ENCODE data around the gene CRTC3.

CRTC3 gene

GRCh38 chr15:90539789-90540188 is 10.1 kb downstream of the CRTC3 start:
- H3K4me3 ChIP-seq (replicated peaks; ENCODE audit: low read depth, low read length), result no peak overlapping the region
- DNase-seq (ENCODE audit: extremely low read depth, low read depth), result no peak
- TF ChIP-seq, protein P1, sequence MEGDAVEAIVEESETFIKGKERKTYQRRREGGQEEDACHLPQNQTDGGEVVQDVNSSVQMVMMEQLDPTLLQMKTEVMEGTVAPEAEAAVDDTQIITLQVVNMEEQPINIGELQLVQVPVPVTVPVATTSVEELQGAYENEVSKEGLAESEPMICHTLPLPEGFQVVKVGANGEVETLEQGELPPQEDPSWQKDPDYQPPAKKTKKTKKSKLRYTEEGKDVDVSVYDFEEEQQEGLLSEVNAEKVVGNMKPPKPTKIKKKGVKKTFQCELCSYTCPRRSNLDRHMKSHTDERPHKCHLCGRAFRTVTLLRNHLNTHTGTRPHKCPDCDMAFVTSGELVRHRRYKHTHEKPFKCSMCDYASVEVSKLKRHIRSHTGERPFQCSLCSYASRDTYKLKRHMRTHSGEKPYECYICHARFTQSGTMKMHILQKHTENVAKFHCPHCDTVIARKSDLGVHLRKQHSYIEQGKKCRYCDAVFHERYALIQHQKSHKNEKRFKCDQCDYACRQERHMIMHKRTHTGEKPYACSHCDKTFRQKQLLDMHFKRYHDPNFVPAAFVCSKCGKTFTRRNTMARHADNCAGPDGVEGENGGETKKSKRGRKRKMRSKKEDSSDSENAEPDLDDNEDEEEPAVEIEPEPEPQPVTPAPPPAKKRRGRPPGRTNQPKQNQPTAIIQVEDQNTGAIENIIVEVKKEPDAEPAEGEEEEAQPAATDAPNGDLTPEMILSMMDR (IDR thresholded peaks at IDR 0.05; ENCODE audit: low read depth, low read length, missing control alignments), result no peak

- no peak overlapping the region for H3K4me3 ChIP-seq (replicated peaks; ENCODE audit: low read depth, low read length)
- TF ChIP-seq, protein P1 (IDR thresholded peaks at IDR 0.05; ENCODE audit: low read depth, low read length, missing control alignments), result no peak
- DNase-seq (ENCODE audit: extremely low read depth, low read depth), result no peak
These were observed 11.0 kb downstream of the CRTC3 start for GRCh38 chr15:90540768-90541167.

- no peak overlapping the region for H3K4me3 ChIP-seq (replicated peaks; ENCODE audit: low read depth, low read length)
- TF ChIP-seq, protein P1 (IDR thresholded peaks at IDR 0.05; ENCODE audit: low read depth, low read length, missing control alignments), result peak; percentile 7
- DNase-seq (ENCODE audit: extremely low read depth, low read depth), result no peak
These were observed 15.4 kb downstream of the CRTC3 start for GRCh38 chr15:90545095-90545494.

- TF ChIP-seq, protein P1 (IDR thresholded peaks at IDR 0.05; ENCODE audit: low read depth, low read length, missing control alignments), result no peak
- DNase-seq (ENCODE audit: extremely low read depth, low read depth), result no peak
- no peak overlapping the region for H3K4me3 ChIP-seq (replicated peaks; ENCODE audit: low read depth, low read length)
These were observed 17.8 kb downstream of the CRTC3 start for GRCh38 chr15:90547540-90547939.

DNA sequence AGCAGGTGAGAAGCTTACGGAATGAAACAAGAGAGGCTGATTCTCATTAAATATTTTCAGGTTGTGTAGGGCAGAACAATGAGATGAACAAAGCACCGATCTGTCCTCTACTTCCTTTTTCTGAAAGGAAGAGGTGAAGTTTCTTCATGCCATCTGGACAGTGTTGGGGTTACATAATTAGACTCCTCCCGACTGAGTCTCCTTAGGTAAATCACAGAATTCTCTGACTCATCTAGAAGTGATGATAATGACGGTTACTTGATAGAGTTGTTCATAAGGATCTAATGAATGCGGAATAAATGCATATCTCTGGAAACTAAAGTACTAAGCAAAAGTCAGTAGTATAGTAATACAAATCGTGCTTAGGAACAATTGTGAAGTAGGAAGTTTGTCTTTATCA is 21.2 kb downstream of the CRTC3 start:
- TF ChIP-seq, protein P1 (IDR thresholded peaks at IDR 0.05; ENCODE audit: low read depth, low read length, missing control alignments), result no peak

GRCh38 chr15:90552162-90552928 is 22.6 kb downstream of the CRTC3 start:
- H3K4me3 ChIP-seq (replicated peaks; ENCODE audit: low read depth, low read length), result 0 out of 2 replicates have a peak overlapping the region, but pooled peaks have one; percentile 6
- TF ChIP-seq, protein P1 (IDR thresholded peaks at IDR 0.05; ENCODE audit: low read depth, low read length, missing control alignments), result no peak
- peak; percentile 42 for DNase-seq (ENCODE audit: extremely low read depth, low read depth)

More for the DNA sequence above, 21.2 kb downstream of the CRTC3 start:
- no peak overlapping the region for H3K4me3 ChIP-seq (replicated peaks; ENCODE audit: low read depth, low read length)
- DNase-seq (ENCODE audit: extremely low read depth, low read depth), result no peak

DNA sequence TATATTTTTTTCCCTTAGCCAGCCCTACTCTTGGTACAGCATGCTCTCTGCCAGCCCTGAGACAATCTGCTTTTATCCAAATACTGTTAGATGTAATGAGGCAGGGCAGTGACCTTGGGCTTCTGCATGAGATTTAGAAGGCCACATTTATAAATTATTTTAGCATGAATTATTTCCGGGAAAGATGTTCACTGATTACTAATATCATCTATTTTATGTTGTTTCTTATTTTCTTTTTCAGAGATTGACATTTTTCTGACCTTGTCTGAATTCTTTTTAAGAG is 23.1 kb downstream of the CRTC3 start:
- TF ChIP-seq, protein P1 (IDR thresholded peaks at IDR 0.05; ENCODE audit: low read depth, low read length, missing control alignments), result no peak
- peak overlapping the region; percentile 10; the same call in 1 of the 2 replicates for H3K4me3 ChIP-seq (replicated peaks; ENCODE audit: low read depth, low read length)
- no peak for DNase-seq (ENCODE audit: extremely low read depth, low read depth)

All from HFF-Myc (cell line).